Measurements from ENCODE around the gene PPP2R1B.

DNA sequence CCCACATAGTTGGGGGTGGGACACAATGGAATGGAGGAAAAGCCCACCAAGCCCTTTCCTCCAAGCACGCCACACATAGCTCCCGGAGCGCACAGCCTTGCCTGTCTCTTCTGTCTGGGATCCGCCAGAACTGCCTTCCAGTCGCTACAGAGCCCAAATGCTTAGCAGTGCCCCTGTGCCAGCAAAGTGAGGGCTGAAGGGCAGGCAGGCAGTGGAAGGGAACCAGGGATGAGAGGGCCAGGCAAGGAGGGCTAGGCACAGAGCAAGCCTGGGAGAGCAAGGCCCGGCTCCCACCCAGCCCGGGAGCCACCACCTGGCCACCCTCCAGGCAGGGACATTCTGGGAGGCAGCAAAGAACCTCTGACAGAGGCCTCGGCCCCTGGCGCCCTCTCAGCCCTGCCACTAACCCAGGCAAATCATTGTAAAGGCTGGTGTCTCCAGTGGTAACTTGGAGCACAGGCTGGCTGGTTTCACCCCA lies 32.5 kb downstream of the PPP2R1B start:
- TF ChIP-seq, protein P1, sequence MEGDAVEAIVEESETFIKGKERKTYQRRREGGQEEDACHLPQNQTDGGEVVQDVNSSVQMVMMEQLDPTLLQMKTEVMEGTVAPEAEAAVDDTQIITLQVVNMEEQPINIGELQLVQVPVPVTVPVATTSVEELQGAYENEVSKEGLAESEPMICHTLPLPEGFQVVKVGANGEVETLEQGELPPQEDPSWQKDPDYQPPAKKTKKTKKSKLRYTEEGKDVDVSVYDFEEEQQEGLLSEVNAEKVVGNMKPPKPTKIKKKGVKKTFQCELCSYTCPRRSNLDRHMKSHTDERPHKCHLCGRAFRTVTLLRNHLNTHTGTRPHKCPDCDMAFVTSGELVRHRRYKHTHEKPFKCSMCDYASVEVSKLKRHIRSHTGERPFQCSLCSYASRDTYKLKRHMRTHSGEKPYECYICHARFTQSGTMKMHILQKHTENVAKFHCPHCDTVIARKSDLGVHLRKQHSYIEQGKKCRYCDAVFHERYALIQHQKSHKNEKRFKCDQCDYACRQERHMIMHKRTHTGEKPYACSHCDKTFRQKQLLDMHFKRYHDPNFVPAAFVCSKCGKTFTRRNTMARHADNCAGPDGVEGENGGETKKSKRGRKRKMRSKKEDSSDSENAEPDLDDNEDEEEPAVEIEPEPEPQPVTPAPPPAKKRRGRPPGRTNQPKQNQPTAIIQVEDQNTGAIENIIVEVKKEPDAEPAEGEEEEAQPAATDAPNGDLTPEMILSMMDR (IDR thresholded peaks at IDR 0.05) = no peak
- no peak for TF ChIP-seq POLR2A (IDR thresholded peaks at IDR 0.05)
- no peak for TF ChIP-seq POLR2AphosphoS5 (IDR thresholded peaks at IDR 0.05)
- TF ChIP-seq EP300 (IDR thresholded peaks at IDR 0.05) = no peak

Measured in stomach (tissue), 4 donors.